Ishikawa (cell line): Measurements from ENCODE around the gene TSPO2.

Experiments
- CREB1 ChIP-seq: IDR thresholded peaks from 2 replicates; pipeline ENCODE4 v1.6.1; 2012; ENCODE audit warnings: low read depth
- EGR1 ChIP-seq: IDR thresholded peaks from 2 replicates; pipeline ENCODE4 v1.6.1; 2012
- EP300 ChIP-seq: IDR thresholded peaks from 2 replicates; pipeline ENCODE4 v1.6.1; 2012; ENCODE audit warnings: borderline replicate concordance
- FOXM1 ChIP-seq: IDR thresholded peaks from 2 replicates; pipeline ENCODE4 v1.6.1; 2012; ENCODE audit warnings: low read depth, borderline replicate concordance
- RAD21 ChIP-seq: IDR thresholded peaks from 2 replicates; pipeline ENCODE4 v1.6.1; 2012; ENCODE audit warnings: low read depth
- TAF1 ChIP-seq: IDR thresholded peaks from 2 replicates; pipeline ENCODE4 v1.6.1; 2012; ENCODE audit warnings: low read depth, mild to moderate bottlenecking
- TCF12 ChIP-seq: IDR thresholded peaks from 2 replicates; pipeline ENCODE4 v1.6.1; 2012; ENCODE audit warnings: low read depth
- TF ChIP-seq, protein P1 (sequence below): IDR thresholded peaks from 2 replicates; pipeline ENCODE4 v1.6.1; 2012; ENCODE audit warnings: low read depth, mild to moderate bottlenecking
- TF ChIP-seq, protein P2 (sequence below): IDR thresholded peaks from 2 replicates; pipeline ENCODE4 v1.6.1; 2012
- TF ChIP-seq, protein P3 (sequence below): IDR thresholded peaks from 2 replicates; pipeline ENCODE4 v1.6.1; 2012

DNA sequence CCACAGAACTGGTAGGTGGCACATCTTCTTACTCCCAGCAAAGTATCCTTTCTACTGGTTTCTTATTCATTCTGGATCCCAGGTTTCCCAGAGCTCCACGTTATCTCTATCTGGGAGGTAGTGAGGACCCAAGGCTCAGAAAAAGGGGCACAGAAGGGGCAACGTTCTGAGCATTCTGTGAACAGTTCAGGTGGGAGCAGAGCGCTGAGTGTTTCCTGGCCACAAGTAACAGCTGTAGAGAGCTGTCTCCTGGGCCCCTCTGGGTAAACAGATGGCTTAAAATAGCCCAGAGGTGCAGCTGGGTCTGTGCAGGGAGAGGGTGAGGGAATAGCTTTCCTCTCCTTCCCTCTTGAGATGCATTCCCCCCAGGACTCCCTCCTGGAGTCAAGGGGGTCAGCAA is 12.9 kb downstream of the TSPO2 start:
- TF ChIP-seq EGR1 (no peak), TCF12 (no peak), EP300 (no peak), CREB1 (no peak), FOXM1 (no peak), TAF1 (no peak), RAD21 (no peak)
- TF ChIP-seq, protein P1, sequence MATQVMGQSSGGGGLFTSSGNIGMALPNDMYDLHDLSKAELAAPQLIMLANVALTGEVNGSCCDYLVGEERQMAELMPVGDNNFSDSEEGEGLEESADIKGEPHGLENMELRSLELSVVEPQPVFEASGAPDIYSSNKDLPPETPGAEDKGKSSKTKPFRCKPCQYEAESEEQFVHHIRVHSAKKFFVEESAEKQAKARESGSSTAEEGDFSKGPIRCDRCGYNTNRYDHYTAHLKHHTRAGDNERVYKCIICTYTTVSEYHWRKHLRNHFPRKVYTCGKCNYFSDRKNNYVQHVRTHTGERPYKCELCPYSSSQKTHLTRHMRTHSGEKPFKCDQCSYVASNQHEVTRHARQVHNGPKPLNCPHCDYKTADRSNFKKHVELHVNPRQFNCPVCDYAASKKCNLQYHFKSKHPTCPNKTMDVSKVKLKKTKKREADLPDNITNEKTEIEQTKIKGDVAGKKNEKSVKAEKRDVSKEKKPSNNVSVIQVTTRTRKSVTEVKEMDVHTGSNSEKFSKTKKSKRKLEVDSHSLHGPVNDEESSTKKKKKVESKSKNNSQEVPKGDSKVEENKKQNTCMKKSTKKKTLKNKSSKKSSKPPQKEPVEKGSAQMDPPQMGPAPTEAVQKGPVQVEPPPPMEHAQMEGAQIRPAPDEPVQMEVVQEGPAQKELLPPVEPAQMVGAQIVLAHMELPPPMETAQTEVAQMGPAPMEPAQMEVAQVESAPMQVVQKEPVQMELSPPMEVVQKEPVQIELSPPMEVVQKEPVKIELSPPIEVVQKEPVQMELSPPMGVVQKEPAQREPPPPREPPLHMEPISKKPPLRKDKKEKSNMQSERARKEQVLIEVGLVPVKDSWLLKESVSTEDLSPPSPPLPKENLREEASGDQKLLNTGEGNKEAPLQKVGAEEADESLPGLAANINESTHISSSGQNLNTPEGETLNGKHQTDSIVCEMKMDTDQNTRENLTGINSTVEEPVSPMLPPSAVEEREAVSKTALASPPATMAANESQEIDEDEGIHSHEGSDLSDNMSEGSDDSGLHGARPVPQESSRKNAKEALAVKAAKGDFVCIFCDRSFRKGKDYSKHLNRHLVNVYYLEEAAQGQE: no peak
- TF ChIP-seq, protein P2, sequence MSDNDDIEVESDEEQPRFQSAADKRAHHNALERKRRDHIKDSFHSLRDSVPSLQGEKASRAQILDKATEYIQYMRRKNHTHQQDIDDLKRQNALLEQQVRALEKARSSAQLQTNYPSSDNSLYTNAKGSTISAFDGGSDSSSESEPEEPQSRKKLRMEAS: no peak
- TF ChIP-seq, protein P3, sequence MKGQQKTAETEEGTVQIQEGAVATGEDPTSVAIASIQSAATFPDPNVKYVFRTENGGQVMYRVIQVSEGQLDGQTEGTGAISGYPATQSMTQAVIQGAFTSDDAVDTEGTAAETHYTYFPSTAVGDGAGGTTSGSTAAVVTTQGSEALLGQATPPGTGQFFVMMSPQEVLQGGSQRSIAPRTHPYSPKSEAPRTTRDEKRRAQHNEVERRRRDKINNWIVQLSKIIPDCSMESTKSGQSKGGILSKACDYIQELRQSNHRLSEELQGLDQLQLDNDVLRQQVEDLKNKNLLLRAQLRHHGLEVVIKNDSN: no peak
